H9 (cell line): ENCODE results near the gene GPR137. TPM values are rescaled to one million over a fixed set of nuclear protein-coding genes. Genes with fewer than 3 reads are reported as not detected.

Source experiments
- DNase-seq: peaks from one replicate; pipeline ENCODE4 v3.0.0-alpha.2; 2017
- H2AFZ ChIP-seq: one replicate; pipeline ENCODE4 v1.6.1; 2013; ENCODE audit warnings: mild to moderate bottlenecking, low read length, control low read depth, moderate library complexity
- H2AK5ac ChIP-seq: 2 replicates; pipeline ENCODE4 v1.6.1; 2013; ENCODE audit warnings: low read length, control low read depth, mixed read lengths; ENCODE audit not compliant: insufficient read length
- H2BK120ac ChIP-seq: one replicate; pipeline ENCODE4 v1.6.1; 2013; ENCODE audit warnings: low read depth, mild to moderate bottlenecking, low read length, control low read depth, inconsistent platforms; ENCODE audit not compliant: poor library complexity, severe bottlenecking
- H2BK12ac ChIP-seq: 2 replicates; pipeline ENCODE4 v1.6.1; 2013; ENCODE audit warnings: low read length, control low read depth, mixed read lengths, low read depth; ENCODE audit not compliant: insufficient read length
- H2BK15ac ChIP-seq: 2 replicates; pipeline ENCODE4 v1.6.1; 2013; ENCODE audit warnings: low read depth, low read length, control low read depth
- H2BK20ac ChIP-seq: one replicate; pipeline ENCODE4 v1.6.1; 2013; ENCODE audit warnings: low read depth, mild to moderate bottlenecking, low read length, control low read depth, inconsistent platforms; ENCODE audit not compliant: poor library complexity, severe bottlenecking
- H2BK5ac ChIP-seq: 2 replicates; pipeline ENCODE4 v1.6.1; 2013; ENCODE audit warnings: low read length, control low read depth, mixed read lengths; ENCODE audit not compliant: insufficient read length
- H3K14ac ChIP-seq: 2 replicates; pipeline ENCODE4 v1.6.1; 2013; ENCODE audit warnings: low read length, control low read depth; ENCODE audit not compliant: insufficient read depth
- H3K18ac ChIP-seq: 2 replicates; pipeline ENCODE4 v1.6.1; 2013; ENCODE audit warnings: low read depth, mild to moderate bottlenecking, mixed read lengths, low read length, control low read depth; ENCODE audit not compliant: insufficient read length
- H3K23ac ChIP-seq: 2 replicates; pipeline ENCODE4 v1.6.1; 2013; ENCODE audit warnings: low read length, control low read depth, mixed read lengths, low read depth; ENCODE audit not compliant: insufficient read length
- H3K23me2 ChIP-seq: 2 replicates; pipeline ENCODE4 v1.6.1; 2013; ENCODE audit warnings: low read depth, mild to moderate bottlenecking, mixed read lengths, low read length, control low read depth; ENCODE audit not compliant: insufficient read length, poor library complexity, severe bottlenecking
- H3K27ac ChIP-seq: 2 replicates; pipeline ENCODE4 v1.5.1; 2013; ENCODE audit warnings: low read length, control low read depth, mixed read lengths, low read depth; ENCODE audit not compliant: insufficient read length
- H3K27me3 ChIP-seq: 2 replicates; pipeline ENCODE4 v1.6.1; 2013; ENCODE audit warnings: low read length, control low read depth, inconsistent platforms; ENCODE audit not compliant: insufficient read depth
- H3K4ac ChIP-seq: 2 replicates; pipeline ENCODE4 v1.6.1; 2013; ENCODE audit warnings: low read depth, mild to moderate bottlenecking, control low read depth, inconsistent platforms, low read length, moderate library complexity
- H3K4me1 ChIP-seq: 2 replicates; pipeline ENCODE4 v1.6.1; 2013; ENCODE audit warnings: low read length, control low read depth, inconsistent platforms; ENCODE audit not compliant: insufficient read depth
- H3K4me2 ChIP-seq: 2 replicates; pipeline ENCODE4 v1.6.1; 2013; ENCODE audit warnings: low read length, control low read depth, mixed read lengths; ENCODE audit not compliant: insufficient read length, insufficient read depth
- H3K56ac ChIP-seq: 2 replicates; pipeline ENCODE4 v1.6.1; 2013; ENCODE audit warnings: low read depth, mild to moderate bottlenecking, mixed read lengths, low read length, control low read depth; ENCODE audit not compliant: insufficient read length
- H3K79me1 ChIP-seq: 2 replicates; pipeline ENCODE4 v1.6.1; 2013; ENCODE audit warnings: low read depth, mild to moderate bottlenecking, moderate library complexity, low read length, control low read depth, inconsistent platforms; ENCODE audit not compliant: insufficient read depth, poor library complexity, severe bottlenecking
- H3K79me2 ChIP-seq: 2 replicates; pipeline ENCODE4 v1.6.1; 2013; ENCODE audit warnings: low read length, control low read depth, inconsistent platforms; ENCODE audit not compliant: insufficient read depth
- H3K9ac ChIP-seq: 2 replicates; pipeline ENCODE4 v1.6.1; 2013; ENCODE audit warnings: low read length, control low read depth, mixed read lengths; ENCODE audit not compliant: insufficient read length; ENCODE audit errors: extremely low read depth
- H3K9me3 ChIP-seq: one replicate; pipeline ENCODE4 v1.6.1; 2013; ENCODE audit warnings: low read depth, low read length, inconsistent platforms; ENCODE audit not compliant: control insufficient read depth
- H3T11ph ChIP-seq: one replicate; pipeline ENCODE4 v1.6.1; 2013; ENCODE audit warnings: mild to moderate bottlenecking, low read length, control low read depth, inconsistent platforms
- H4K20me1 ChIP-seq: one replicate; pipeline ENCODE4 v1.6.1; 2013; ENCODE audit not compliant: control insufficient read depth, insufficient read length, insufficient read depth
- H4K5ac ChIP-seq: 2 replicates; pipeline ENCODE4 v1.6.1; 2013; ENCODE audit warnings: low read depth, mild to moderate bottlenecking, mixed read lengths, low read length, control low read depth; ENCODE audit not compliant: insufficient read length
- H4K8ac ChIP-seq: replicated peaks from 2 replicates; pipeline ENCODE4 v1.6.1; 2013; ENCODE audit warnings: low read length, control low read depth, mixed read lengths, low read depth; ENCODE audit not compliant: insufficient read length
- H4K91ac ChIP-seq: 2 replicates; pipeline ENCODE4 v1.6.1; 2013; ENCODE audit warnings: low read depth, mild to moderate bottlenecking, moderate library complexity, mixed read lengths, low read length, control low read depth; ENCODE audit not compliant: insufficient read length
- H3K27ac Mint-ChIP-seq, 3 experiments: 2 replicates in 2 of 3; 3 replicates in 1 of 3; pipeline ENCODE4 v1.8.0; 2020 to 2021; ENCODE audit warnings: mixed read lengths in 3 of 3, mild to moderate bottlenecking in 1 of 3, moderate library complexity in 1 of 3
- H3K27me3 Mint-ChIP-seq: 2 replicates; pipeline ENCODE4 v1.8.0; 2021; ENCODE audit warnings: low read depth, mild to moderate bottlenecking, moderate library complexity, mixed read lengths
- H3K36me3 Mint-ChIP-seq, 3 experiments: 2 replicates in 2 of 3; 3 replicates in 1 of 3; pipeline ENCODE4 v1.8.0; 2020 to 2021; ENCODE audit warnings: low read depth in 3 of 3, mixed read lengths in 3 of 3; ENCODE audit not compliant: insufficient read depth in 1 of 3
- H3K4me1 Mint-ChIP-seq, 2 experiments: 2 replicates each; pipeline ENCODE4 v1.8.0; 2020; ENCODE audit warnings: mixed read lengths in 2 of 2
- H3K4me3 Mint-ChIP-seq, 2 experiments: 2 replicates in 1 of 2; 3 replicates in 1 of 2; pipeline ENCODE4 v1.8.0; 2020 to 2021; ENCODE audit warnings: mild to moderate bottlenecking in 2 of 2, mixed read lengths in 2 of 2, moderate library complexity in 1 of 2
- H3K9me3 Mint-ChIP-seq, 2 experiments: 2 replicates in 1 of 2; 3 replicates in 1 of 2; pipeline ENCODE4 v1.8.0; 2020; ENCODE audit warnings: mild to moderate bottlenecking in 2 of 2, mixed read lengths in 2 of 2, moderate library complexity in 1 of 2
- WGBS: extraction: QIAGEN DNeasy Blood & Tissue Kit; methylation state at CpG from one replicate; pipeline ENCODE4 v1.1.7; 2013; ENCODE audit warnings: missing lambda C conversion rate, low lambda C conversion rate, mixed read lengths; ENCODE audit not compliant: insufficient read length; ENCODE audit errors: extremely low coverage; 5-methylcytosine and 5-hydroxymethylcytosine counted together
- total RNA-seq: library from RNA; stranded (reverse); gene quantifications from 2 replicates; pipeline ENCODE4 v1.2.1, GENCODE V29; 2021
- TF ChIP-seq, protein P1 (sequence below): fragments of 200-600 bp; sonication (generic); conservative IDR thresholded peaks from 3 replicates; pipeline ENCODE4 v1.8.0; 2021; ENCODE audit warnings: antibody characterized with exemption, mild to moderate bottlenecking

GPR137 gene
- total RNA-seq, 1 experiment from 2014 or later: 39.6 TPM

DNA sequence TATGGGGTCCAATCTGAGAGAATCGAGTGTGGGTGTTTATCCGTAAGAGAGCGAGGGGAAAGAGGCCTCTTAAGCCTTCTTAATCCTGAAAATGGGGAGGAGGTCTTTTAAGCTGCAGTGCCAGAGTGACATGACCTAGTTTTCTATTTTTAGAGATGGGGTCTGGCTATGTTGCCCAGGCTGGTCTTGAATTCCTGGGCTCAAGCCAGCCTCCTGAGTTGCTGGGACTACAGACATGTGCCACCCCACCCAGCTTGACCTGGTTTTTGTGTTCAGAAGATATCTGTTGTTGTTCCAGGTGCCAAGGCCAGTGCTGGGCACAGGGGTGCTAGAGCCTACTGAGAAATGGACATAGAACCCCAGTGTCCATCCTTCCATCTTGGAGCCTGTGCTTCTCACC lies 2.6 kb upstream of the GPR137 start:
- H4K20me1 ChIP-seq: no peaks in the 10 kb centered on the region
- no peak overlapping the region for H4K91ac ChIP-seq
- H3K18ac ChIP-seq: no peak overlapping the region
- H2BK5ac ChIP-seq: no peak overlapping the region
- H3T11ph ChIP-seq: no peak overlapping the region
- Mint-ChIP-seq H3K9me3 (no peaks in the 10 kb centered on the region; a peak in 1 of 5 replicates), H3K4me3 (peak overlapping the region; percentile 58 to 82; a peak in 3 of 5 replicates), H3K27me3 (peaks cover 6% of the 10 kb centered on the region), H3K4me1 (peaks cover 8 to 12% of the 10 kb centered on the region in 2 experiments), H3K36me3 (peaks cover 0 to 24% (median 21%) of the 10 kb centered on the region in 3 experiments; a peak in 6 of 7 replicates), H3K27ac (no peak overlapping the region)
- H2BK20ac ChIP-seq: no peak overlapping the region
- H3K9ac ChIP-seq: no peak overlapping the region
- H3K56ac ChIP-seq: no peak overlapping the region
- H3K27ac ChIP-seq: no peak overlapping the region
- H2AK5ac ChIP-seq: no peak overlapping the region
- no peaks in the 10 kb centered on the region for H3K4me1 ChIP-seq
- TF ChIP-seq, protein P1, sequence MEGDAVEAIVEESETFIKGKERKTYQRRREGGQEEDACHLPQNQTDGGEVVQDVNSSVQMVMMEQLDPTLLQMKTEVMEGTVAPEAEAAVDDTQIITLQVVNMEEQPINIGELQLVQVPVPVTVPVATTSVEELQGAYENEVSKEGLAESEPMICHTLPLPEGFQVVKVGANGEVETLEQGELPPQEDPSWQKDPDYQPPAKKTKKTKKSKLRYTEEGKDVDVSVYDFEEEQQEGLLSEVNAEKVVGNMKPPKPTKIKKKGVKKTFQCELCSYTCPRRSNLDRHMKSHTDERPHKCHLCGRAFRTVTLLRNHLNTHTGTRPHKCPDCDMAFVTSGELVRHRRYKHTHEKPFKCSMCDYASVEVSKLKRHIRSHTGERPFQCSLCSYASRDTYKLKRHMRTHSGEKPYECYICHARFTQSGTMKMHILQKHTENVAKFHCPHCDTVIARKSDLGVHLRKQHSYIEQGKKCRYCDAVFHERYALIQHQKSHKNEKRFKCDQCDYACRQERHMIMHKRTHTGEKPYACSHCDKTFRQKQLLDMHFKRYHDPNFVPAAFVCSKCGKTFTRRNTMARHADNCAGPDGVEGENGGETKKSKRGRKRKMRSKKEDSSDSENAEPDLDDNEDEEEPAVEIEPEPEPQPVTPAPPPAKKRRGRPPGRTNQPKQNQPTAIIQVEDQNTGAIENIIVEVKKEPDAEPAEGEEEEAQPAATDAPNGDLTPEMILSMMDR: no peak
- no peaks in the 10 kb centered on the region for H3K9me3 ChIP-seq
- H2BK15ac ChIP-seq: no peak overlapping the region
- H3K27me3 ChIP-seq: no peaks in the 10 kb centered on the region
- WGBS: no CpG with 5 or more reads among the region's 3 CpGs
- no peak for DNase-seq
- no peak overlapping the region for H3K14ac ChIP-seq
- H2BK12ac ChIP-seq: no peak overlapping the region
- H2AFZ ChIP-seq: no peak overlapping the region
- no peaks in the 10 kb centered on the region for H3K79me2 ChIP-seq
- peaks cover 15% of the 10 kb centered on the region for H3K23me2 ChIP-seq
- H4K5ac ChIP-seq: no peak overlapping the region
- H3K4ac ChIP-seq: no peak overlapping the region
- no peaks in the 10 kb centered on the region for H3K79me1 ChIP-seq
- H3K23ac ChIP-seq: no peak overlapping the region
- H4K8ac ChIP-seq: no peak overlapping the region
- no peak overlapping the region for H2BK120ac ChIP-seq
- H3K4me2 ChIP-seq: no peak overlapping the region
